HUES64 (cell line): ENCODE data around the gene ZNF407.

Experiments
- H3K27ac ChIP-seq: 2 replicates; pipeline ENCODE4 v1.7.0; 2013; ENCODE audit warnings: low read depth, low read length, inconsistent platforms
- H3K27me3 ChIP-seq: 2 replicates; pipeline ENCODE4 v1.6.1; 2013; ENCODE audit warnings: mild to moderate bottlenecking, low read length; ENCODE audit not compliant: insufficient read depth
- H3K36me3 ChIP-seq: 2 replicates; pipeline ENCODE4 v1.6.1; 2013; ENCODE audit warnings: mild to moderate bottlenecking, low read length; ENCODE audit not compliant: insufficient read depth
- H3K4me1 ChIP-seq: 2 replicates; pipeline ENCODE4 v1.6.1; 2013; ENCODE audit warnings: mild to moderate bottlenecking, low read length, moderate library complexity; ENCODE audit not compliant: insufficient read depth
- H3K4me3 ChIP-seq: 2 replicates; pipeline ENCODE4 v1.5.1; 2013; ENCODE audit warnings: mild to moderate bottlenecking, low read length, moderate library complexity
- H3K9ac ChIP-seq: 2 replicates; pipeline ENCODE4 v1.6.1; 2013; ENCODE audit warnings: mild to moderate bottlenecking, low read depth, low read length
- H3K9me3 ChIP-seq: 2 replicates; pipeline ENCODE4 v1.6.1; 2013; ENCODE audit warnings: low read depth, low read length; ENCODE audit not compliant: insufficient read depth
- WGBS: fragments of 150-250, 120-280 bp; methylation state at CpG from one replicate; pipeline ENCODE4 v1.1.7; 2013; ENCODE audit warnings: missing lambda C conversion rate; 5-methylcytosine and 5-hydroxymethylcytosine counted together

Gene ZNF407

DNA sequence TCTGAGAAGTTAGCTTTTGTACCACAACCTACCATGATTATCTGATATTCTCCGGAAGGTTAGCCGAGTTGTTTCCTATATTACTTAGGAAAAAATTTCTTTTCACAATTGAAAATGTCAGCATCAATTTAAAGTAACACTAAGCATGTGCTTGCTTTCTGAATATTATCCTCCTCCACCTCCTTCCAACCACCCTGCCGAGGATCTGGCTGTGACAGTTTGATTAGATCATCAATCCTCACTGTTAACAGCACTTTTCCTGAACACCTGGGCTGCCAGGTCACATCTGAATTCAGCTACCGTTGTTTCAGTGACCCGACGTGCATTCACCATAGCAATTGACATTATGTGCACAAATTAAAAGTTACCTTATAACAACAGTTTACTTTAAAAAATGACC lies 207.0 kb downstream of the ZNF407 start:
- H3K36me3 ChIP-seq = no peaks in the 10 kb centered on the region
- peaks cover 51% of the 10 kb centered on the region for H3K4me1 ChIP-seq
- H3K27ac ChIP-seq = no peak overlapping the region
- H3K9ac ChIP-seq = no peak overlapping the region
- no peak overlapping the region for H3K4me3 ChIP-seq
- no peaks in the 10 kb centered on the region for H3K9me3 ChIP-seq
- 65% methylated on average over 6 of the region's 6 CpGs for WGBS
- no peaks in the 10 kb centered on the region for H3K27me3 ChIP-seq

DNA sequence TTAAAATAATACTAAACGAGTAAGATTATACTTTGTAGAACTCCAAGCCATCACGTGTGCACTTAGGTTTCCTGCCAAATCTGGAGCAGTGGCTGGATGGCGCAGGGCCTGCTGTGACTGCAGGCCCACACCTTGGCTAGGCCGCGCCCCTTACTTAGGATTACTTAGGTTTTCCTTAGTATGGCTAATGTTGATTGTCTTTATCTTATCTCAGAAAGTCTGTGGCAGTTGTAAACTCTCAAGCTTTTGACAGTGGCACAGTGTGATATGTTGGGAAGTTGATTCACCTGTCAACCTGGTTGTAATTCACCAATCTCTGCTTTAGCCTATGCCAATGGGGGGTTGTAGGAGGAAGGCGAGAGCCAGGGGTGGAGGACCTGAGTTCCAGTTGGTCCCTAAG lies 208.4 kb downstream of the ZNF407 start:
- Histone ChIP-seq H3K9ac (no peak overlapping the region), H3K27me3 (no peaks in the 10 kb centered on the region), H3K9me3 (no peaks in the 10 kb centered on the region), H3K36me3 (no peaks in the 10 kb centered on the region), H3K4me1 (peaks cover 37% of the 10 kb centered on the region), H3K4me3 (no peak overlapping the region), H3K27ac (no peak overlapping the region)
- 91% methylated on average over 6 of the region's 6 CpGs for WGBS

DNA sequence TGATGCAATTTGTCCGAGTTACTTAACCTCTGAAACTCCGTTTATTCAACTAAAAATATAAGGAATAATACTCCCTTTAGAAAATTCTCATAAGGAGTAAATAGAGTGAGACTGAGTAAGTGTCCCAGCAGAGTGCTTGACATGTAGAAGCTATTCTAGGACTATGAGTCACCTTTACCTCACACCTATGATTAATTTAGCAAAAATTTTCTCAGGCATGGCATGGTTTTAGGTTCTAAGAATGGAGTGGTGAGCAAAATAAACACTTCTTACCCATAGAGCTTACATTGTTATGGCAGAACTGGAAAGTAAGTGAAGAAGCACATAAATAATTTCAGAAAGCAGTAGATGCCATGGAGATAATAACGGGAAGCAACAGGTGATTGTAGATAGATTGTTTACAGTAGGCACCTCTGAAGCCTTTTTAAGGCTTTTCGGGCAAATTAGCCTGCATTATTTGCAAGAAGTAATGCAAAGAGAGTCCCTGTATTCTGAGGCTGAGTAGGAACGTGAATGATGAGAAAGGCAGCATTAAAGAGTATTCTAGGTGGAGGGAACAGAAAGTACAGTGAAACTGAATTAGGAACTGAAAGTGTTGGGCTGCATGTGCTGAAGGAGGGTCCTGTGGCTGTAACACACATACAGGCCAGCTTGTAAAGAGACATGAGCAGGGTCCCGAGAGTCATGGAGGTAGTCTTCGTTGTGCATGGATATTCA lies 209.2 kb downstream of the ZNF407 start:
- 93% methylated on average over 6 of the region's 7 CpGs for WGBS
- no peak overlapping the region for H3K27ac ChIP-seq
- no peak overlapping the region for H3K9ac ChIP-seq

DNA sequence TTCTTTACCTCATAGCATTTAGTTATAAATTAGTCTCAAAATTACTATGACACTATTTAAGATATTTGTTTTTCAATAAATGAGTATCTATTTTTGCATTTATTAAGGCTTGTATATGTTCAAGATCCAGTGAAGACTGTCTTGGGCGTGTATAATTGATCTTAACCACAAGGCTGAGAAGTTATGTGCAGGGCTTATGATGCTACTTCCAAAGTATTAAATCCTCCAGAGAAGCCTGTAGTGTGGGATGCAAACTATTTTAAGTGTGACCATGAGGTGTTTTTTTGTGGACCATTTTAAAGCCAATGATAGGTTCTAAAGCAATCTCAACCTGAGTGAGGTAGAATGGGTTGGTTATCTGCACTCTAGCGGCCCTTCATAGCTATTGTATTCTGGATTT lies 219.9 kb downstream of the ZNF407 start:
- 94% methylated on average over 2 of the region's 2 CpGs for WGBS

More for the DNA sequence above, 209.2 kb downstream of the ZNF407 start:
- Histone ChIP-seq H3K4me3 (no peak overlapping the region), H3K9me3 (no peaks in the 10 kb centered on the region), H3K27me3 (no peaks in the 10 kb centered on the region), H3K36me3 (no peaks in the 10 kb centered on the region), H3K4me1 (peaks cover 35% of the 10 kb centered on the region)

DNA sequence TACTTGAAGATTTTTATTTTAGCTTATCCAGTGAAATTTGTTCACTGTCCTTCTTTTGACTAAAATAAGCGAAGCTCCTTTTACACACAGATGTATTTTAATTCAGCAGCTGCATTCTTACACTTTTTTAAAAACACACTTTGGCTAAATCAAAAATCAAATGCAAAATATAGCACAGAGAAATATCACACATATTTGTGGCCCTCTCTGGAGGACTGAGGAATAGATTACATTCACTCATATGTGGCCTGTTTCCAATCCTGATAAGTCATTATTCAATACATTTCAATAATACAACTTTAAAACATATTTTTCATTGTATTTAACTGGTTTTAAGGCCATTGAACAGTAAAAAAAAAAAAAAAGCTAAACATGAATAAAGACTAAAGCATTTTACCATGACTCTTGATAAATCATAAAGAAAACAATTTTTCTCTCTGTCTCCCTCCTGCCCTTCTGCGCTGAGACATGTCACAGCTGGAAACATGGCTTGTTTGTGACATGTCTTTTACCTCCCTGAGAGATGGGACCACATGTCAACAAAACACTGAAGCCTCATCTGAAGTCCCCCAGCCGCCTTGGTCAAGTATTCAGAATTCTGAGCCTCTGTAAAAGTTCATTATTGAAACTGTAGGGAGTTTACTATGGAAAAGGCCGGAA lies 221.0 kb downstream of the ZNF407 start:
- 93% methylated on average over 4 of the region's 4 CpGs for whole genome bisulfite sequencing
- H3K27me3 ChIP-seq = no peaks in the 10 kb centered on the region
- H3K36me3 ChIP-seq = no peaks in the 10 kb centered on the region
- no peak overlapping the region for H3K27ac ChIP-seq
- H3K4me3 ChIP-seq = no peak overlapping the region
- no peak overlapping the region for H3K9ac ChIP-seq
- H3K4me1 ChIP-seq = peaks cover 11% of the 10 kb centered on the region
- no peaks in the 10 kb centered on the region for H3K9me3 ChIP-seq

More for the DNA sequence above, 219.9 kb downstream of the ZNF407 start:
- Histone ChIP-seq H3K4me1 (peaks cover 11% of the 10 kb centered on the region), H3K36me3 (no peaks in the 10 kb centered on the region), H3K9me3 (no peaks in the 10 kb centered on the region), H3K27ac (no peak overlapping the region), H3K9ac (no peak overlapping the region), H3K27me3 (no peaks in the 10 kb centered on the region), H3K4me3 (no peak overlapping the region)

DNA sequence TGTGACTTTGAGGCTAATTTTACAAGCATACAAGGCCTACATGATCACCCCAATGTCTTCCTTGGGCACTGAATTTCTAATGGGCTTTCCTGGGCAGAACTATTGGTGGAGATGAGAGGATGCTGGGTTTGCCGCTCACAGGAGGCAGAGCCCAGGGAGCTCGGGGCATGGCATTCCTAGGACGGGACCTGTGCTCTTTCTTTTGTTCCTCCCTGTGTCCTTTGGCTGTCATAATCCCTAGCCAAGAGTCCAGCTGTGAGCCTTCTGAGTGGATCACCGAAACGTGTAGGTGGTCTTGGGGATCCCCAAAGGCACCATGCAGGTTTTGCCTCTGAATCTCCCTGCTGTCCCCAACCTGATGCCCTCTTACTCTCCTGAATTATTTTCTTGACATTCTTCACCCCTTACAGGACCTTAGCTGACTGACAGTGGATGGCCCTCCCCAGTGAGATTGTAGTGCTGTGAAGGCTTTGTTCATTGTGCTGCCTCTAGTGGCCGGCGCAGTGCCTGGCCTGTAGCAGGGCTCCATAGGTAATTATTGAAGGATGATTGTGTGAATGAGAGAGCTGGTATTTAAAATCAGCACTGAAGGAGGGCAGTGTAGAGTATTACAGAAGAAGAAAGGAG lies 221.9 kb downstream of the ZNF407 start:
- H3K9ac ChIP-seq = no peak overlapping the region
- H3K27ac ChIP-seq = peak overlapping the region; percentile 48
- WGBS = 32% methylated on average over 7 of the region's 7 CpGs
- H3K27me3 ChIP-seq = no peaks in the 10 kb centered on the region
- H3K4me1 ChIP-seq = peaks cover 11% of the 10 kb centered on the region
- peak overlapping the region; percentile 33; the same call in 1 of the 2 replicates for H3K4me3 ChIP-seq
- no peaks in the 10 kb centered on the region for H3K36me3 ChIP-seq
- no peaks in the 10 kb centered on the region for H3K9me3 ChIP-seq

DNA sequence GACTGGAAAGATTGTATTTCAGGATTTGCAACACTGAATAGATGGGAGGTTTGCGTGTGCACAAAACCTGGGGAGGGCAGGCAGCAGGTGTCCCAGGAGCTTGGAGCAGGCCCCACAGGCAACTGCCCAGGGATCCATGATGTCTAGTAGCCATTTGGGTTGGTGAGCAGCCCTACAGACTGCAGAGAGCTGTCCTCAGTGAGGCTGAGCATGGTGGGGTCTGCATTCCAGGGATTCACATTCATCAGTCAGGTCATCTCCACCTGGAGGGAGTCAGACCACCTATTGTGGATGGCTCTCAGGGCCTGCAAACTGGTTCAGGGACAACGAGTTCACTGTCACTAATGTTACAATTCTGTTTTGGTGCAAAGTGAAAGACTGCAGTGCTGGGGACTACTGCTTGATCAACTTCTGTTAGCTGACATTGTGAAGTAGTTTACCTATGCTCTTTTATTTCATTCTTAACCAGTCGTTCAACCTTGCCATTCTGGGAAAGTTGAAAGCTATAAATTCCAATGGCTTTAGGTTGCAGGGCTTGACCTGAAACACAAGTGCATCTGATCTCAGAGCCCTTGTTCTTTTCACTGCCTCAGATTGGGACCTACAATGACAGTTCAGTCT lies 222.6 kb downstream of the ZNF407 start:
- H3K27me3 ChIP-seq = no peaks in the 10 kb centered on the region
- no peak overlapping the region for H3K4me3 ChIP-seq
- 90% methylated on average over 3 of the region's 3 CpGs for WGBS
- H3K4me1 ChIP-seq = peaks cover 11% of the 10 kb centered on the region
- no peaks in the 10 kb centered on the region for H3K9me3 ChIP-seq
- no peak overlapping the region for H3K27ac ChIP-seq
- no peak overlapping the region for H3K9ac ChIP-seq
- H3K36me3 ChIP-seq = no peaks in the 10 kb centered on the region

DNA sequence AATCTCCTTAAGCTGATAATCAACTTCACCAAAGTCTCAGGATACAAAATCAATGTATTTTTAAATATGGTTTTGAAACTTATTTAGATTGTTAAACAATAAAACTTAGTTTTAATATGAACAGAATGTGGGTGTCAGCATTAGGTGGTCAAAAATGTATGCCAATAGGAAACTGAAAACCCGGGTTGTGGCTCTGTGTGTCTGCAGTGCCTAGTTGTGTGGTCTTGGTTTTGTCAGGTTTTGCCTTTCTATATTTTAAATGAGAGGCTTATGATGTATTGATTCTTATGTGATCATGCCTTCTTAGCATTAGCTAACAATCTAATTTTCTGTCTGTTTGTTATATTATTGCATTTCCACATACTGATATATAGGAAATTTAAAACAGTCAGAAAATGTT lies 227.8 kb downstream of the ZNF407 start:
- WGBS = 90% methylated on average over 1 of the region's 1 CpG
- Histone ChIP-seq H3K27me3 (no peaks in the 10 kb centered on the region), H3K36me3 (no peaks in the 10 kb centered on the region), H3K4me1 (peaks cover under 1% of the 10 kb centered on the region; the same call in 1 of the 2 replicates), H3K9ac (no peak overlapping the region), H3K9me3 (no peaks in the 10 kb centered on the region), H3K27ac (no peak overlapping the region), H3K4me3 (no peak overlapping the region)

DNA sequence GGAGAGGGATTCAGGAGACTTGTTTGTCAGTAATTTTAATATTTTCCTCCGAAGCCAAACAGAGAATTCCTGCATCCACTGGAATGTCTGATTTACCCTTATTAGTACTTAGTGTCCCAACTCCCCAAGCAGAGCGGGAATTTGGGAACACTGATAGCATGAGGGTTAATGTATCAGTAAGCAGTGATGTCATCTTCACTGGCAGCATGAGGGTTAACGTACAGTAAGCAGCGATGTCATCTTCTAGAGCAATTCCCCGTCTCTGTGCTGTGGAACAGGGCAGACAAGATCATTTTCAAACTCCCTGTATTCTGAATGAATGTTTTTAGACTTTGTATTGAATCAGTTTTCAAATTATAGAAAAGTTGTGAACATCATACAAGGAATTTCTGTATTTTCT lies 228.9 kb downstream of the ZNF407 start:
- WGBS = 91% methylated on average over 5 of the region's 5 CpGs

DNA sequence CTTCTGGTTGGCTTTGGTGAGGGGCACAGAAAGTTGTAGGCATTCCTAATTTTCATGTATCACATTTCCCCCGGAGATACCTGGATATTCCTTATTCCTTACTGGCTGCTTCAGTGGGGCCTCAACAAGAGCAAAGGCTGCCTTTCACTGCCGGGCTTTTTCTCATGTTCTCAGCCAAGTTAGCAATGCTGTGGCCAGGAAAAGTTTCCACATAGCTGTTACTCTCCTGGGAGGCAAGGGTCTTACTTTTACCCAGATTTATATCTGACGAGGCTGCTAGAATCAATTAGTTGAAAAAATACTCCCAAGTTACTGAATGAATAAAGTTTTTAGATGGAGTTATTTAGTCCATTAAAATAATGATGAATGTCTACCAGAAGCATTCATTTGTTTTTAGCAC lies 230.5 kb downstream of the ZNF407 start:
- Histone ChIP-seq H3K27ac (no peak overlapping the region), H3K9ac (no peak overlapping the region), H3K36me3 (no peaks in the 10 kb centered on the region), H3K4me1 (no peaks in the 10 kb centered on the region), H3K9me3 (no peaks in the 10 kb centered on the region), H3K4me3 (no peak overlapping the region), H3K27me3 (no peaks in the 10 kb centered on the region)
- 94% methylated on average over 3 of the region's 3 CpGs for WGBS

More for the DNA sequence above, 228.9 kb downstream of the ZNF407 start:
- H3K9me3 ChIP-seq = no peaks in the 10 kb centered on the region
- no peaks in the 10 kb centered on the region for H3K36me3 ChIP-seq
- no peaks in the 10 kb centered on the region for H3K27me3 ChIP-seq
- no peak overlapping the region for H3K27ac ChIP-seq
- no peaks in the 10 kb centered on the region for H3K4me1 ChIP-seq
- H3K9ac ChIP-seq = no peak overlapping the region
- no peak overlapping the region for H3K4me3 ChIP-seq
